IPS DF 6.9 (cell line): Measurements from ENCODE around the gene NOTCH1.

Experiments
- DNase-seq: peaks from one replicate; pipeline ENCODE4 v3.0.0-alpha.2; 2013; ENCODE audit warnings: low read depth, low spot score
- H3K27ac ChIP-seq: one replicate; pipeline ENCODE4 v1.5.1; 2013; ENCODE audit warnings: low read length, control low read depth
- H3K27me3 ChIP-seq: 2 replicates; pipeline ENCODE4 v1.6.1; 2013; ENCODE audit warnings: mild to moderate bottlenecking, low read length; ENCODE audit not compliant: control insufficient read depth, insufficient read depth
- H3K36me3 ChIP-seq: 2 replicates; pipeline ENCODE4 v1.6.1; 2013; ENCODE audit warnings: low read length; ENCODE audit not compliant: control insufficient read depth, insufficient read depth
- H3K4me1 ChIP-seq: 2 replicates; pipeline ENCODE4 v1.6.1; 2013; ENCODE audit warnings: low read length; ENCODE audit not compliant: control insufficient read depth, insufficient read depth
- H3K4me3 ChIP-seq: 2 replicates; pipeline ENCODE4 v1.5.1; 2013; ENCODE audit warnings: mild to moderate bottlenecking, low read length
- H3K9me3 ChIP-seq: 2 replicates; pipeline ENCODE4 v1.6.1; 2013; ENCODE audit warnings: low read length, inconsistent platforms; ENCODE audit not compliant: control insufficient read depth, insufficient read depth
- WGBS: extraction: QIAGEN DNeasy Blood & Tissue Kit; methylation state at CpG from one replicate; pipeline ENCODE4 v1.1.7; 2013; ENCODE audit warnings: mixed read lengths, missing lambda C conversion rate; ENCODE audit not compliant: insufficient read length, insufficient coverage; 5-methylcytosine and 5-hydroxymethylcytosine counted together

Gene NOTCH1

GRCh38 chr9:136544548-136544963, 1.3 kb downstream of the NOTCH1 start:
- DNase-seq: no peak
- Histone ChIP-seq H3K4me3 (peak overlapping the region; percentile 69; the same call in 1 of the 2 replicates), H3K27me3 (no peaks in the 10 kb centered on the region), H3K9me3 (no peaks in the 10 kb centered on the region), H3K27ac (no peak overlapping the region), H3K36me3 (peaks cover 7% of the 10 kb centered on the region; the same call in 1 of the 2 replicates), H3K4me1 (peaks cover 18% of the 10 kb centered on the region)
- no CpG with 5 or more reads among the region's 31 CpGs for WGBS

GRCh38 chr9:136543830-136544547, 1.9 kb downstream of the NOTCH1 start:
- Histone ChIP-seq H3K36me3 (peaks cover 7% of the 10 kb centered on the region; the same call in 1 of the 2 replicates), H3K4me1 (peaks cover 18% of the 10 kb centered on the region), H3K27ac (no peak overlapping the region), H3K27me3 (no peaks in the 10 kb centered on the region), H3K9me3 (no peaks in the 10 kb centered on the region), H3K4me3 (peak overlapping the region; percentile 69; the same call in 1 of the 2 replicates)
- DNase-seq: no peak
- no CpG with 5 or more reads among the region's 31 CpGs for WGBS

- no CpG with 5 or more reads among the region's 10 CpGs for WGBS
- no peak for DNase-seq
- H3K4me3 ChIP-seq: no peak overlapping the region
- H3K9me3 ChIP-seq: no peaks in the 10 kb centered on the region
- peaks cover 7% of the 10 kb centered on the region; the same call in 1 of the 2 replicates for H3K36me3 ChIP-seq
- peaks cover 18% of the 10 kb centered on the region for H3K4me1 ChIP-seq
- no peak overlapping the region for H3K27ac ChIP-seq
- H3K27me3 ChIP-seq: no peaks in the 10 kb centered on the region
Measured at GRCh38 chr9:136543280-136543679, 2.6 kb downstream of the NOTCH1 start.

GRCh38 chr9:136542241-136543040, 3.4 kb downstream of the NOTCH1 start:
- H3K27me3 ChIP-seq: no peaks in the 10 kb centered on the region
- whole genome bisulfite sequencing: no CpG with 5 or more reads among the region's 28 CpGs
- no peak for DNase-seq
- H3K9me3 ChIP-seq: no peaks in the 10 kb centered on the region
- H3K36me3 ChIP-seq: peaks cover 7% of the 10 kb centered on the region; the same call in 1 of the 2 replicates
- peaks cover 14% of the 10 kb centered on the region for H3K4me1 ChIP-seq
- H3K27ac ChIP-seq: no peak overlapping the region
- H3K4me3 ChIP-seq: no peak overlapping the region

- no CpG with 5 or more reads among the region's 16 CpGs for WGBS
- no peak overlapping the region for H3K4me3 ChIP-seq
- peaks cover 6% of the 10 kb centered on the region; the same call in 1 of the 2 replicates for H3K4me1 ChIP-seq
- H3K36me3 ChIP-seq: peaks cover 7% of the 10 kb centered on the region; the same call in 1 of the 2 replicates
- H3K27me3 ChIP-seq: no peaks in the 10 kb centered on the region
- no peak for DNase-seq
- H3K27ac ChIP-seq: no peak overlapping the region
- no peaks in the 10 kb centered on the region for H3K9me3 ChIP-seq
Measured at GRCh38 chr9:136541709-136542108, 4.1 kb downstream of the NOTCH1 start.

GRCh38 chr9:136541179-136541578, 4.7 kb downstream of the NOTCH1 start:
- Histone ChIP-seq H3K27me3 (no peaks in the 10 kb centered on the region), H3K27ac (no peak overlapping the region), H3K4me3 (no peak overlapping the region), H3K4me1 (peaks cover 6% of the 10 kb centered on the region; the same call in 1 of the 2 replicates), H3K36me3 (peaks cover 7% of the 10 kb centered on the region; the same call in 1 of the 2 replicates), H3K9me3 (no peaks in the 10 kb centered on the region)
- DNase-seq: no peak
- no CpG with 5 or more reads among the region's 9 CpGs for WGBS

GRCh38 chr9:136539427-136540421, 6.1 kb downstream of the NOTCH1 start:
- no peaks in the 10 kb centered on the region for H3K27me3 ChIP-seq
- no peak for DNase-seq
- H3K9me3 ChIP-seq: no peaks in the 10 kb centered on the region
- H3K27ac ChIP-seq: no peak overlapping the region
- WGBS: no CpG with 5 or more reads among the region's 33 CpGs
- H3K4me3 ChIP-seq: no peak overlapping the region
- H3K4me1 ChIP-seq: peaks cover 6% of the 10 kb centered on the region; the same call in 1 of the 2 replicates
- H3K36me3 ChIP-seq: peaks cover 7% of the 10 kb centered on the region; the same call in 1 of the 2 replicates

- no peaks in the 10 kb centered on the region for H3K9me3 ChIP-seq
- H3K4me1 ChIP-seq: peaks cover 4% of the 10 kb centered on the region; the same call in 1 of the 2 replicates
- H3K36me3 ChIP-seq: peaks cover 10% of the 10 kb centered on the region
- H3K27me3 ChIP-seq: no peaks in the 10 kb centered on the region
- WGBS: no CpG with 5 or more reads among the region's 24 CpGs
- DNase-seq: no peak
- H3K27ac ChIP-seq: no peak overlapping the region
- H3K4me3 ChIP-seq: no peak overlapping the region
Measured at GRCh38 chr9:136538599-136539426, 7.0 kb downstream of the NOTCH1 start.

GRCh38 chr9:136537896-136538598, 7.8 kb downstream of the NOTCH1 start:
- no peak overlapping the region for H3K4me3 ChIP-seq
- no peak overlapping the region for H3K27ac ChIP-seq
- no peaks in the 10 kb centered on the region for H3K27me3 ChIP-seq
- no CpG with 5 or more reads among the region's 21 CpGs for WGBS
- DNase-seq: no peak
- peaks cover 11% of the 10 kb centered on the region for H3K36me3 ChIP-seq
- H3K9me3 ChIP-seq: no peaks in the 10 kb centered on the region
- peaks cover 4% of the 10 kb centered on the region; the same call in 1 of the 2 replicates for H3K4me1 ChIP-seq
